Activated CD8-positive, alpha-beta T cell treated with anti-CD3 and anti-CD28 coated beads for 36 hours (primary cell): ENCODE data around the gene DTYMK. TPM values are rescaled to one million over a fixed set of nuclear protein-coding genes. Genes with fewer than 3 reads are reported as not detected.

Source experiments
- ATAC-seq: fragments of 200-7000 bp; cut with Tn5 transposase; one replicate; pipeline ENCODE4 v1.10.0; 2021; ENCODE audit warnings: mild to moderate bottlenecking, moderate library complexity
- CTCF ChIA-PET: fragments of 350-600 bp; sonication (Branson Sonifier 250); formaldehyde crosslinking; loops from one replicate; lab custom pipeline; 2021; ENCODE audit warnings: antibody characterized with exemption; lab: Charles Lee
- POLR2A ChIA-PET: fragments of 350-600 bp; sonication (Branson Sonifier 250); formaldehyde crosslinking; loops from one replicate; lab custom pipeline; 2021; ENCODE audit warnings: antibody characterized with exemption; lab: Charles Lee
- DNase-seq: peaks from one replicate; pipeline ENCODE4 v3.0.0-alpha.2; 2020
- H3K27ac Mint-ChIP-seq: one replicate; pipeline ENCODE4 v1.8.0; 2021; ENCODE audit warnings: mild to moderate bottlenecking, mixed read lengths
- H3K27me3 Mint-ChIP-seq: one replicate; pipeline ENCODE4 v1.8.0; 2021; ENCODE audit warnings: mixed read lengths
- H3K36me3 Mint-ChIP-seq: one replicate; pipeline ENCODE4 v1.8.0; 2021; ENCODE audit warnings: low read depth, mixed read lengths
- H3K4me1 Mint-ChIP-seq: one replicate; pipeline ENCODE4 v1.8.0; 2021; ENCODE audit warnings: low read depth, mixed read lengths
- H3K4me3 Mint-ChIP-seq: one replicate; pipeline ENCODE4 v1.8.0; 2021; ENCODE audit warnings: mild to moderate bottlenecking, moderate library complexity, mixed read lengths
- H3K9me3 Mint-ChIP-seq: one replicate; pipeline ENCODE4 v1.8.0; 2021; ENCODE audit warnings: mixed read lengths
- intact Hi-C: fragments of 100-400 bp; cut with micrococcal nuclease; formaldehyde crosslinking; loops from one replicate; pipeline ENCODE4 v1.10.0; 2022
- total RNA-seq, 2 experiments: library from RNA; stranded (reverse); gene quantifications; one replicate each; pipeline ENCODE4 v1.2.3, GENCODE V29; 2021
- TF ChIP-seq, protein P1 (sequence below): fragments of 200-600 bp; IDR thresholded peaks from one replicate; pipeline ENCODE4 v1.8.0; 2022; ENCODE audit warnings: antibody characterized with exemption, mild to moderate bottlenecking

Gene DTYMK
- total RNA-seq, 2 experiments from 2014 or later, result 87.1 to 91.9 TPM

DNA sequence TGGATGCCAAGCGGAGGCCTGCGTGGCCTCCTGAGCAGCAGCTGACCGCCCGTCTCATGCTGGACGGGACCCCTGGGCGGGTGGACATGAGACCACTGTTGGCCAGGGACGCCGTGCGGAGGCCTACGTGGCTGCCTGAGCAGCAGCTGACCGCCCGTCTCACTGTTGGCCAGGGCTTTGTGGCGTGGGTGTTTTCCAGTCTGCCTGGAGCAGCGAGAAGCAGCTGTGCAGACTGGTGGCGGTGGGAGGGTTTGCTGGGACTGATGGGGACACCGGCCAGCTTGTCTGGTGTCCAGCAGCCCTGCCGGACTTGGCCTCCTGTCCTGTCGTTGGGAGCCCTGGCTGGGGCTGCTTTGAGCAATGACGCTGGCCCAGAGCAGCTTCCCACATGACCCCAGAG, 42.0 kb upstream of the DTYMK start:
- DNase-seq, result no peak
- Mint-ChIP-seq H3K27me3 (no peaks in the 10 kb centered on the region), H3K4me3 (no peak overlapping the region), H3K4me1 (peaks cover 27% of the 10 kb centered on the region), H3K36me3 (peaks cover 16% of the 10 kb centered on the region), H3K27ac (no peak overlapping the region), H3K9me3 (no peaks in the 10 kb centered on the region)
- intact Hi-C loops, result no loop called here
- POLR2A ChIA-PET, result interaction anchor here (0.9 to 4.2 kb wide), 4 partner anchors 11 to 35 kb away, joined by 3 to 15 read pairs (median 3); partner anchors contain the start of gene ING5
- ATAC-seq, result no peak
- CTCF ChIA-PET, result interaction anchor here (0.9 to 1.8 kb wide), 3 partner anchors 13 to 150 kb away, joined by 3 to 6 read pairs (median 3); no protein-coding TSS in a partner anchor
- TF ChIP-seq, protein P1, sequence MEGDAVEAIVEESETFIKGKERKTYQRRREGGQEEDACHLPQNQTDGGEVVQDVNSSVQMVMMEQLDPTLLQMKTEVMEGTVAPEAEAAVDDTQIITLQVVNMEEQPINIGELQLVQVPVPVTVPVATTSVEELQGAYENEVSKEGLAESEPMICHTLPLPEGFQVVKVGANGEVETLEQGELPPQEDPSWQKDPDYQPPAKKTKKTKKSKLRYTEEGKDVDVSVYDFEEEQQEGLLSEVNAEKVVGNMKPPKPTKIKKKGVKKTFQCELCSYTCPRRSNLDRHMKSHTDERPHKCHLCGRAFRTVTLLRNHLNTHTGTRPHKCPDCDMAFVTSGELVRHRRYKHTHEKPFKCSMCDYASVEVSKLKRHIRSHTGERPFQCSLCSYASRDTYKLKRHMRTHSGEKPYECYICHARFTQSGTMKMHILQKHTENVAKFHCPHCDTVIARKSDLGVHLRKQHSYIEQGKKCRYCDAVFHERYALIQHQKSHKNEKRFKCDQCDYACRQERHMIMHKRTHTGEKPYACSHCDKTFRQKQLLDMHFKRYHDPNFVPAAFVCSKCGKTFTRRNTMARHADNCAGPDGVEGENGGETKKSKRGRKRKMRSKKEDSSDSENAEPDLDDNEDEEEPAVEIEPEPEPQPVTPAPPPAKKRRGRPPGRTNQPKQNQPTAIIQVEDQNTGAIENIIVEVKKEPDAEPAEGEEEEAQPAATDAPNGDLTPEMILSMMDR, result no peak

DNA sequence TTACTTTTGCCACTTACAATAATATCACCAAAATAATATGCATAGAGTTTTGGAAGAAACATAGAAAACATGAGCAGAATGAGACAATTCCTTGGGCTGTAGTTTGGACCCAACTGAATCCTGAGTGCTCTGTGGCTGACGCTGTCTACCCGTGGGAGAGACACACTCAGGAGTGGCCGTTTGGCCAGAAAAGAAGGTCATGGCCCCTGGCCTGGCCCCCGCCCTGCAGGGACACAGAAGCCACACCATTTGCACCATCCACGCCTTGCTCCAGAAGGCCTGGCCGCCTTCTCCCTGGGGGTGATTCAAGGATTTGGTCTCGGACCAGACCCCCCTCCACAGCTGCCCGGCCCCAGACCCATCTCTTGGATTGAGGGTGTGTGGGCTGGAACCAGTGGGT, 41.4 kb upstream of the DTYMK start:
- POLR2A ChIA-PET, result interaction anchor here (1.5 to 4.2 kb wide), 3 partner anchors 19 to 35 kb away, joined by 3 to 15 read pairs (median 3); partner anchors contain the start of gene ING5
- TF ChIP-seq, protein P1, result no peak
- Mint-ChIP-seq H3K27me3 (no peaks in the 10 kb centered on the region), H3K4me1 (peaks cover 26% of the 10 kb centered on the region), H3K4me3 (no peak overlapping the region), H3K36me3 (peaks cover 23% of the 10 kb centered on the region), H3K9me3 (no peaks in the 10 kb centered on the region), H3K27ac (no peak overlapping the region)
- ATAC-seq, result no peak
- CTCF ChIA-PET, result interaction anchor here (1.1 to 1.8 kb wide), 2 partner anchors 107 to 151 kb away, joined by 3 to 6 read pairs; no protein-coding TSS in a partner anchor
- DNase-seq, result no peak
- intact Hi-C loops, result no loop called here

DNA sequence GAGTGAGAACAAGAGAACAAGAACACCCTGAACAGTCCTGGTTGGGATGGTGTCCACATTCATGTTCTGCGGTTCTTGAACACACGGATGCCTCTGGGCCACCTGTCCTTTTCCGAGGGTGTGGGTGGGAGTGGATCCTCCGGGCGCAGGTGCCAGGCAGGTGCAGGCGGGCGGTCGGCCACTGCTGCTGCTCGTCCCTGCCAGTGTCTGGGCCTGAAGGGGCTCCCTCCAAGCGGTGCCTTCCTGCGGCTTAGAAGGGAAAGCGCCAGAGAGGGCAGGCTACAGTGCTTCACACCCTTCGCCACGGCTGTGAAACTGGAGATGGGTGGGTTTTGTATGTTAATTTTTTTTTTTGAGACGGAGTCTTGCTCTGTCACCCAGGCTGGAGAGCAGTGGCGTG, 39.8 kb upstream of the DTYMK start:
- CTCF ChIA-PET, result interaction anchor here (1.4 to 2.1 kb wide), 2 partner anchors 110 to 152 kb away, joined by 4 to 8 read pairs; no protein-coding TSS in a partner anchor
- TF ChIP-seq, protein P1, result no peak
- POLR2A ChIA-PET, result interaction anchor here (1.2 kb wide), 1 partner anchor 44 kb away, joined by 3 read pairs; no protein-coding TSS in a partner anchor
- Mint-ChIP-seq H3K27me3 (no peaks in the 10 kb centered on the region), H3K4me3 (no peak overlapping the region), H3K36me3 (peaks cover 36% of the 10 kb centered on the region), H3K4me1 (peaks cover 18% of the 10 kb centered on the region), H3K27ac (no peak overlapping the region), H3K9me3 (no peaks in the 10 kb centered on the region)
- no peak for ATAC-seq
- DNase-seq, result no peak
- intact Hi-C loops, result no loop called here

DNA sequence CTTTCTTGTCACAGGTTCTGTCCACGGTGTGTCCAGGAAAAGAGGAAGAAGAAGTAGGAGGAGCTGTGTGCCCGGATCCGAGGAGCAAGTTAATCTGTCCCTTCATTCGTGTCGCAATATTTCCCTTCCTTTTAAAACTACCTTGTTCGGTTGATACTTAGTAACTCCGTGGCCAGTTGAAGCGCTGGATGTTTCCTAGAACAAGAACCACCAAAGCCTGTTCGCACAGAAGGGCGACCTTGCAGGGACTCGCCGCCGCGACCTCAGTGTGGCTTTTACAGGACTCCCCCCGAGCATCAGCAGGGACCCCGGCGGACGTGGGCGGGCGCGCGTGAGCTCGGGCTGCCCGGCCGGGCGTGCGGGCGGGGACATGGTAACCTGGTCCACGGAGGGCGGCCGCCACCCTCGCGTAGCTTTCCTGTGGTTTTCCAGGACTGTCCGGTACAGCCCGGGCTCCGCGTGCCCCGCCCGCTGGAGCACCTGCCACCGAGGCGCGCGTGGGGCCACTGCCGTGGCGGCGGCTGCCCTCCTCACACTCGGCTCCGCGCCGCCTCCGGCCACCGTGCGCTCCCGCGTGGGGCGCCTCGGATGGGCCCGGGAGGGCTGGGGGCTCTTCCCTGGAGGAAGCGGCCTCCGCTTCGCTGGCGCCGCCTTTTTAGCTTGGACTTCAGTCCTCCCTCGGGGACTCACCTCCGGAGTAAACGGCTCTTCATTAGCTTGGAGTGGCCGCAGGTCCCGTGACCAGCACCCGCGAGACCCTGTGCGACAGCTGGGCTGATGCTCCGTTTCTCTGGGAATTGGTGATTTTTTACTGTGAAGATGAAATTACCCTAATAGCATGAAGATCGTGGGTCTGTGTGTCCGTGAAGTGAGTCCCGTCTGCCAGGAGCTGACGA, 38.6 kb upstream of the DTYMK start:
- no peak for DNase-seq
- peaks cover 40% of the 10 kb centered on the region for H3K36me3 Mint-ChIP-seq
- TF ChIP-seq, protein P1, result no peak
- no peak overlapping the region for H3K27ac Mint-ChIP-seq
- intact Hi-C loops, result no loop called here
- H3K9me3 Mint-ChIP-seq, result no peaks in the 10 kb centered on the region
- H3K4me3 Mint-ChIP-seq, result no peak overlapping the region
- peaks cover 7% of the 10 kb centered on the region for H3K4me1 Mint-ChIP-seq
- no peak for ATAC-seq
- ChIA-PET CTCF (interaction anchor here (1.1 to 2.1 kb wide), 4 partner anchors 12 to 153 kb away, joined by 3 to 8 read pairs (median 6); partner anchors contain the start of gene RTP5), POLR2A (interaction anchor here (0.8 to 2.1 kb wide), 5 partner anchors 9 to 133 kb away, joined by 3 to 8 read pairs (median 4); partner anchors contain the start of genes D2HGDH, ING5 and PDCD1)
- H3K27me3 Mint-ChIP-seq, result no peaks in the 10 kb centered on the region
